NB4 (cell line): ENCODE results near the gene UBR3.

Experiments
- POLR2A ChIP-seq: IDR thresholded peaks from 2 replicates; pipeline ENCODE4 v1.6.1; 2011; ENCODE audit warnings: mild to moderate bottlenecking; ENCODE audit not compliant: insufficient read length; ENCODE audit errors: extremely low read depth
- TF ChIP-seq, protein P1 (sequence below): IDR thresholded peaks from one replicate; pipeline ENCODE4 v1.5.1; 2012; ENCODE audit warnings: low read depth, low read length
- TF ChIP-seq, protein P2 (sequence below): IDR thresholded peaks from 2 replicates; pipeline ENCODE4 v1.6.1; 2011; ENCODE audit warnings: low read depth, low read length

DNA sequence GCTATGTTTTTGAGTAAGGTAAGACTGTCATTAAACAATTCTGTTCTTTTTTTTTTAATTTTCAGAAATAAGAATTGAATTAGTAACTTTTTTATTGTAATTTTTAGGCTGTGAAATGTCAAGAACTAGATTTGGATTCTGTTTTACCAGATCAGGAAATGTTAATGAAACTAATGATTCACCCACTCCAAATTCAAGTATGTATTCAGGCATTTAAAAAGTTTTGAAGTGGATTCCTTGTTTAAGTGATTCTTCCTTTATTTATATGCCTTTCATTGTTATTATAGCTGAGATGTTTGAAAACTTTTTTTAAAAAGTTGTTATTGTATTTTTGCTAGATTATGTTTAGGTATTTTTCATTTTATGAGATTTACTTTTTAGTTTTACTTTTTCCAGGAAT is 96.7 kb downstream of the UBR3 start:
- no peak for TF ChIP-seq POLR2A
- TF ChIP-seq, protein P1, sequence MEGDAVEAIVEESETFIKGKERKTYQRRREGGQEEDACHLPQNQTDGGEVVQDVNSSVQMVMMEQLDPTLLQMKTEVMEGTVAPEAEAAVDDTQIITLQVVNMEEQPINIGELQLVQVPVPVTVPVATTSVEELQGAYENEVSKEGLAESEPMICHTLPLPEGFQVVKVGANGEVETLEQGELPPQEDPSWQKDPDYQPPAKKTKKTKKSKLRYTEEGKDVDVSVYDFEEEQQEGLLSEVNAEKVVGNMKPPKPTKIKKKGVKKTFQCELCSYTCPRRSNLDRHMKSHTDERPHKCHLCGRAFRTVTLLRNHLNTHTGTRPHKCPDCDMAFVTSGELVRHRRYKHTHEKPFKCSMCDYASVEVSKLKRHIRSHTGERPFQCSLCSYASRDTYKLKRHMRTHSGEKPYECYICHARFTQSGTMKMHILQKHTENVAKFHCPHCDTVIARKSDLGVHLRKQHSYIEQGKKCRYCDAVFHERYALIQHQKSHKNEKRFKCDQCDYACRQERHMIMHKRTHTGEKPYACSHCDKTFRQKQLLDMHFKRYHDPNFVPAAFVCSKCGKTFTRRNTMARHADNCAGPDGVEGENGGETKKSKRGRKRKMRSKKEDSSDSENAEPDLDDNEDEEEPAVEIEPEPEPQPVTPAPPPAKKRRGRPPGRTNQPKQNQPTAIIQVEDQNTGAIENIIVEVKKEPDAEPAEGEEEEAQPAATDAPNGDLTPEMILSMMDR: no peak
- TF ChIP-seq, protein P2, sequence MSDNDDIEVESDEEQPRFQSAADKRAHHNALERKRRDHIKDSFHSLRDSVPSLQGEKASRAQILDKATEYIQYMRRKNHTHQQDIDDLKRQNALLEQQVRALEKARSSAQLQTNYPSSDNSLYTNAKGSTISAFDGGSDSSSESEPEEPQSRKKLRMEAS: no peak
